Kidney (tissue), 14 donors: ENCODE results near the gene CAMK1D. TPM values are rescaled to one million over a fixed set of nuclear protein-coding genes. Genes with fewer than 3 reads are reported as not detected.

ENCODE experiments used
- DNase-seq, 5 donors: peaks; one replicate each; pipeline ENCODE4 v3.0.0-alpha.2; 2013 to 2020
- FAIRE-seq: peaks from 2 replicates; lab custom pipeline; 2012; peaks lifted over from hg19 to GRCh38; lab: Jason Lieb, UNC
- H3K27ac ChIP-seq, 2 donors: one replicate each; pipeline ENCODE4 v1.7.0; 2013; ENCODE audit warnings: low read depth in 2 of 2, low read length in 2 of 2, inconsistent platforms in 1 of 2
- H3K27me3 ChIP-seq: one replicate; pipeline ENCODE4 v1.7.1; 2013; ENCODE audit warnings: low read length, inconsistent platforms; ENCODE audit not compliant: control insufficient read depth, insufficient read depth
- H3K36me3 ChIP-seq, 3 donors: one replicate each; pipeline versions ENCODE4 v1.7.0 to v1.7.1; 2013; ENCODE audit warnings: low read length in 3 of 3, control low read depth in 1 of 3, inconsistent platforms in 1 of 3; ENCODE audit not compliant: insufficient read depth in 3 of 3, control insufficient read depth in 2 of 3
- H3K4me1 ChIP-seq, 3 donors: one replicate each; pipeline versions ENCODE4 v1.7.0 to v1.7.1; 2013; ENCODE audit warnings: low read length in 3 of 3, inconsistent platforms in 1 of 3, low read depth in 1 of 3; ENCODE audit not compliant: control insufficient read depth in 2 of 3, insufficient read depth in 2 of 3
- H3K4me3 ChIP-seq, 3 donors: one replicate each; pipeline versions ENCODE4 v1.7.0 to v1.8.1; 2013; ENCODE audit warnings: low read length in 3 of 3, control low read depth in 1 of 3, inconsistent platforms in 1 of 3
- H3K9ac ChIP-seq, 3 donors: one replicate each; pipeline versions ENCODE4 v1.7.0 to v1.7.1; 2013; ENCODE audit warnings: low read length in 3 of 3, control low read depth in 1 of 3, inconsistent platforms in 1 of 3
- H3K9me3 ChIP-seq, 3 donors: one replicate each; pipeline versions ENCODE4 v1.7.0 to v1.7.1; 2013; ENCODE audit warnings: low read length in 3 of 3, control low read depth in 1 of 3, inconsistent platforms in 1 of 3; ENCODE audit not compliant: control insufficient read depth in 2 of 3, insufficient read depth in 1 of 3
- intact Hi-C: fragments of 100-400 bp; cut with DNase I; formaldehyde crosslinking; loops from one replicate; pipeline ENCODE4 v1.11.1; 2022
- polyA plus RNA-seq: library from polyadenylated mRNA; stranded (reverse); fragments of 350-450 nt; fragmentation: Illumina TruSeq; extraction: RNeasy Lipid Tissue Mini Kit (QIAGEN cat#74804); gene quantifications from one replicate; pipeline ENCODE4 v1.2.3, GENCODE V29; 2014; ENCODE audit warnings: low read depth, low replicate concordance; ENCODE audit not compliant: insufficient read depth
- total RNA-seq: library from RNA; stranded (reverse); fragmentation: NEBNext Ultra II Directional; extraction: Animal tissue kit (Norgen Biotek cat#: 25700); gene quantifications from one replicate; pipeline ENCODE4 v1.2.1, GENCODE V29; 2021
- TF ChIP-seq, protein P1 (sequence below): IDR thresholded peaks from 3 replicates; pipeline ENCODE4 v1.5.1; 2012; ENCODE audit warnings: mild to moderate bottlenecking, moderate library complexity, borderline replicate concordance; ENCODE audit not compliant: insufficient read depth; ENCODE audit errors: extremely low read depth
- donor health status: control.
- donor health status: control.
- donor health status: control.
- donor health status: control.
- donor health status: control.
- donor health status: DM: yes; HTN: yes; CAD: no.
- donor health status: Normal renal cell carcinoma (clear cell type).

The CAMK1D gene
- total and polyA plus RNA-seq, 2 donors from 2014 or later: 1.1 to 13.7 TPM

GRCh38 chr10:12590675-12591659, 241.6 kb downstream of the CAMK1D start:
- intact Hi-C loops: no loop called here
- peaks cover 0 to 3% (median 3%) of the 10 kb centered on the region in 3 donors for H3K4me1 ChIP-seq
- H3K27me3 ChIP-seq: no peaks in the 10 kb centered on the region
- no peak for FAIRE-seq
- no peaks in the 10 kb centered on the region for H3K9me3 ChIP-seq
- no peaks in the 10 kb centered on the region for H3K36me3 ChIP-seq
- TF ChIP-seq, protein P1, sequence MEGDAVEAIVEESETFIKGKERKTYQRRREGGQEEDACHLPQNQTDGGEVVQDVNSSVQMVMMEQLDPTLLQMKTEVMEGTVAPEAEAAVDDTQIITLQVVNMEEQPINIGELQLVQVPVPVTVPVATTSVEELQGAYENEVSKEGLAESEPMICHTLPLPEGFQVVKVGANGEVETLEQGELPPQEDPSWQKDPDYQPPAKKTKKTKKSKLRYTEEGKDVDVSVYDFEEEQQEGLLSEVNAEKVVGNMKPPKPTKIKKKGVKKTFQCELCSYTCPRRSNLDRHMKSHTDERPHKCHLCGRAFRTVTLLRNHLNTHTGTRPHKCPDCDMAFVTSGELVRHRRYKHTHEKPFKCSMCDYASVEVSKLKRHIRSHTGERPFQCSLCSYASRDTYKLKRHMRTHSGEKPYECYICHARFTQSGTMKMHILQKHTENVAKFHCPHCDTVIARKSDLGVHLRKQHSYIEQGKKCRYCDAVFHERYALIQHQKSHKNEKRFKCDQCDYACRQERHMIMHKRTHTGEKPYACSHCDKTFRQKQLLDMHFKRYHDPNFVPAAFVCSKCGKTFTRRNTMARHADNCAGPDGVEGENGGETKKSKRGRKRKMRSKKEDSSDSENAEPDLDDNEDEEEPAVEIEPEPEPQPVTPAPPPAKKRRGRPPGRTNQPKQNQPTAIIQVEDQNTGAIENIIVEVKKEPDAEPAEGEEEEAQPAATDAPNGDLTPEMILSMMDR: no peak
- no peak overlapping the region for H3K27ac ChIP-seq
- DNase-seq: no peak
- no peak overlapping the region for H3K4me3 ChIP-seq
- H3K9ac ChIP-seq: no peak overlapping the region

GRCh38 chr10:12592967-12593366, 243.6 kb downstream of the CAMK1D start:
- Histone ChIP-seq H3K36me3 (no peaks in the 10 kb centered on the region), H3K27me3 (no peaks in the 10 kb centered on the region), H3K4me3 (no peak overlapping the region), H3K9ac (no peak overlapping the region), H3K27ac (no peak overlapping the region), H3K4me1 (peaks cover 0 to 4% (median 0%) of the 10 kb centered on the region in 3 donors), H3K9me3 (no peaks in the 10 kb centered on the region)
- FAIRE-seq: no peak
- intact Hi-C loops: no loop called here
- TF ChIP-seq, protein P1: no peak
- no peak for DNase-seq

DNA sequence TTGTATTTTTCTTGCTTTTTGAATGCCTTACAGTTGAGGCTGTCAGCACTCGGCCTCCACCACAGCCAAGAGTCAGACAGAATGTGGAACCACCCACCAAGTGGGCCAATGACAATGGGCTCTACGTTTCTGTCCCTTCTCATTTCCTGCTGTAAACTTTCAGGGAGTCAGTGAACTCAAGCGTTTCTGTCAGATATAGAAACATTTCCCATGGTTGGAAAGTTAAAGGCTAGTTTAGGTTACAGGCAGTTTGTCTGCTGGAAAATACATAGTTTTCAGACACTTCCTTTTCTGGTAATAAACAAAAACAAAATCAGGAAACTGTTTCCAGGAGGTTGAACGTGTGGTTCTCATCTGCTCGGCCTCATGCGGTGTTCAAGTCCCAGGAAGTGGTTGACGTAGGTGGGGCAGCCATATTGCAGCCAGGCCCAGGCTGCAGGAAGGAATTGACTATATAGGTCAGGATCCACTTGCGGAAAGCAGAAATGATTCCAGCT, 245.1 kb downstream of the CAMK1D start:
- intact Hi-C loops: no loop called here
- DNase-seq (peak in 2 of 5 donors; percentile 49 to 83), FAIRE-seq (no peak)
- Histone ChIP-seq H3K36me3 (no peaks in the 10 kb centered on the region), H3K4me1 (peaks cover 0 to 4% (median 0%) of the 10 kb centered on the region in 3 donors), H3K9ac (no peak overlapping the region), H3K9me3 (no peaks in the 10 kb centered on the region), H3K4me3 (no peak overlapping the region), H3K27ac (peak overlapping the region; percentile 26 to 33), H3K27me3 (no peaks in the 10 kb centered on the region)
- TF ChIP-seq, protein P1: no peak
